Stomach (tissue), 4 donors: ENCODE measurements around the gene ZNF212.

Experiments used
- CTCF ChIP-seq, 7 experiments: fragments of 450-650 bp in 4 of 7; fragments of 200-600 bp in 3 of 7; sonication (generic) in 3 of 7; IDR thresholded peaks; one replicate each; pipeline ENCODE4 v1.5.1; 2016 to 2019; ENCODE audit warnings: antibody characterized with exemption in 7 of 7, control low read depth in 2 of 7, mild to moderate bottlenecking in 1 of 7
- EP300 ChIP-seq: sonication (generic); formaldehyde crosslinking; IDR thresholded peaks from one replicate; pipeline ENCODE4 v1.6.1; 2017; ENCODE audit warnings: antibody characterized with exemption
- POLR2A ChIP-seq, 4 donors: fragments of 450-650 bp; IDR thresholded peaks; one replicate each; pipeline ENCODE4 v1.6.1; 2016; ENCODE audit warnings: antibody characterized with exemption in 4 of 4, control low read depth in 2 of 4, mild to moderate bottlenecking in 1 of 4, moderate library complexity in 1 of 4
- POLR2AphosphoS5 ChIP-seq, 3 donors: sonication (generic); formaldehyde crosslinking; IDR thresholded peaks; one replicate each; pipeline ENCODE4 v1.6.1; 2016; ENCODE audit warnings: antibody characterized with exemption in 3 of 3

GRCh38 chr7:149239345-149240143 is at the start of gene ZNF212:
- TF ChIP-seq CTCF (IDR thresholded peaks at IDR 0.05): peak in 5 of 7 experiments; percentile 69 to 94 (median 80)
- no peak for TF ChIP-seq POLR2A (IDR thresholded peaks at IDR 0.05)
- peak; percentile 22 to 89 (median 81) for TF ChIP-seq POLR2AphosphoS5 (IDR thresholded peaks at IDR 0.05)
- TF ChIP-seq EP300: no peak
